TTC549 (cell line): Measurements from ENCODE around the gene TRIM26.
A peak's percentile ranks its signal among the peaks of the same experiment; 100 is the strongest.
"Not testable (repeated sequence)": the region's sequence is repeated elsewhere in the genome, so short reads cannot be mapped to it uniquely, and the experiment has no call there.

Experiments
- FAIRE-seq: peaks from 2 replicates; lab custom pipeline; 2012; peaks lifted over from hg19 to GRCh38; lab: Jason Lieb, UNC

The TRIM26 gene, protein sequence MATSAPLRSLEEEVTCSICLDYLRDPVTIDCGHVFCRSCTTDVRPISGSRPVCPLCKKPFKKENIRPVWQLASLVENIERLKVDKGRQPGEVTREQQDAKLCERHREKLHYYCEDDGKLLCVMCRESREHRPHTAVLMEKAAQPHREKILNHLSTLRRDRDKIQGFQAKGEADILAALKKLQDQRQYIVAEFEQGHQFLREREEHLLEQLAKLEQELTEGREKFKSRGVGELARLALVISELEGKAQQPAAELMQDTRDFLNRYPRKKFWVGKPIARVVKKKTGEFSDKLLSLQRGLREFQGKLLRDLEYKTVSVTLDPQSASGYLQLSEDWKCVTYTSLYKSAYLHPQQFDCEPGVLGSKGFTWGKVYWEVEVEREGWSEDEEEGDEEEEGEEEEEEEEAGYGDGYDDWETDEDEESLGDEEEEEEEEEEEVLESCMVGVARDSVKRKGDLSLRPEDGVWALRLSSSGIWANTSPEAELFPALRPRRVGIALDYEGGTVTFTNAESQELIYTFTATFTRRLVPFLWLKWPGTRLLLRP

GRCh38 chr6:30212865-30213666, at the start of gene TRIM26:
TSS of gene TRIM26 (minus strand) at chr6:30213406. CDS start at chr6:30199103, 14,303 bp downstream.
- FAIRE-seq: peak; percentile 89

GRCh38 chr6:30260036-30260504, 46.9 kb upstream of the TRIM26 start:
- no peak for FAIRE-seq

DNA sequence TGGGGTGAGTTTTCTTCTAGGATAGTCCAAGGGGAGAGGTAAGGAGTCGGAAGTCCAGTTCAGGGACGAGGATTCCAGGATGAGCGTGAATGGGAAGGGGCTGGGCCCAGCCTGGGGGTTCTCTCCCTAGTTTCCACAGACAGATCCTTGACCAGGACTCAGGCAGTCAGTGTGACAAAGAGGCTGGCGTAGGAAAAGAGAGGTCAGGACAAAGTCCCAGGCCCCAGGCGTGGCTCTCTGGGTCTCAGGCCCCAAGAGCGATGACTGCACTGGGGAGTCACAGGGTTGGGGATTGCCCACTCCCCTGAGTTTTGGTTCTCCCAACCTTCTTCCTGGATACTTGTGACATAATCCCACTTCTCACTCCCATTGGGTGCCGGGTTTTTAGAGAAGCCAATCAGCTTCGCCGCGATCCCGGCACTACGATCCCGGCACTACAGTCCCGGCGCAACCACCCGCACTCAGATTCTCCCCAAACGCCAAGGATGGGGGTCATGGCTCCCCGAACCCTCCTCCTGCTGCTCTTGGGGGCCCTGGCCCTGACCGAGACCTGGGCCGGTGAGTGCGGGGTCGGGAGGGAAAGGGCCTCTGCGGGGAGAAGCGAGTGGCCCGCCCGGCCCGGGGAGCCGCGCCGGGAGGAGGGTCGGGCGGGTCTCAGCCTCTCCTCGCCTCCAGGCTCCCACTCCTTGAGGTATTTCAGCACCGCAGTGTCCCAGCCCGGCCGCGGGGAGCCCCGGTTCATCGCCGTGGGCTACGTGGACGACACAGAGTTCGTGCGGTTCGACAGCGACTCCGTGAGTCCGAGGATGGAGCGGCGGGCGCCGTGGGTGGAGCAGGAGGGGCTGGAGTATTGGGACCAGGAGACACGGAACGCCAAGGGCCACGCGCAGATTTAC, 46.2 kb upstream of the TRIM26 start:
- no peak for FAIRE-seq

DNA sequence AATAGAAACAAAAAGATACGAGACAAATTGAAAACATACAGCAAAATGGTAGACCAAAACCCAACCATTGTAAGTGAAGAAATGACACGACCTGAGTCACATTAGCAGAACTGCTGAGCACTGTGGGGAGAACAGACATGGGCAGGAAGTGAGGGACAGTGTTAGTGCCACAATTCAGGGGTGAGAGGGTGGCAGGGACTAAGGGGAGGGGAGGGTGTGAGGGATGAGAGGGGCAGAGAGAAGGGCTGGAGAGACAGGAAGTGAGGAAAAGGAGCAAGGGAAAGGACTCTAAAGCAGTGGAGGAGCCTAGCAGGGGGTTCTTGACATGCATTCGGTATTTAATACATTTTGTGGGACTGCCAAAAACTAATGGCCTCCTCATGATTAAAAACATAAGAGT, 45.0 kb upstream of the TRIM26 start:
- no peak for FAIRE-seq

GRCh38 chr6:30252417-30252816, 39.2 kb upstream of the TRIM26 start:
- FAIRE-seq: not testable (repeated sequence)

DNA sequence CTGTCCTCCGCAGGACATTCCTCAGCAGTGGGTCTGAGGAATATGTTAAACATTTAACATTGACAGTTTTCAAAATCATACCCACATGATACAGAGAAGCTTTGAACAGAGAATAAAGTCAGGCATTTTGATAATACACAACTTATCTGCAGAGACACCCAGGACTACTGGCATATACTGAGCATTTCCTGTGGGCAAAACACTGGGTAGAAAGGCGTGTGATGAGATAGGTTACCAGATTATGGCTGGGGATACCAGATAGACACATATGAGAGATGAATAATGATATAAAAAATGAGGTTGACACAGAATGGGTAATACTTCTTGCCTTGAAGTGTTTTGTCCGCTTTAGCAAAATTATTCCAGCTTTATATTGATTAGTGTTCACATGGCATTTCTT, 31.4 kb upstream of the TRIM26 start:
- no peak for FAIRE-seq

- no peak for FAIRE-seq
These were observed 25.1 kb upstream of the TRIM26 start for GRCh38 chr6:30238178-30238795.

DNA sequence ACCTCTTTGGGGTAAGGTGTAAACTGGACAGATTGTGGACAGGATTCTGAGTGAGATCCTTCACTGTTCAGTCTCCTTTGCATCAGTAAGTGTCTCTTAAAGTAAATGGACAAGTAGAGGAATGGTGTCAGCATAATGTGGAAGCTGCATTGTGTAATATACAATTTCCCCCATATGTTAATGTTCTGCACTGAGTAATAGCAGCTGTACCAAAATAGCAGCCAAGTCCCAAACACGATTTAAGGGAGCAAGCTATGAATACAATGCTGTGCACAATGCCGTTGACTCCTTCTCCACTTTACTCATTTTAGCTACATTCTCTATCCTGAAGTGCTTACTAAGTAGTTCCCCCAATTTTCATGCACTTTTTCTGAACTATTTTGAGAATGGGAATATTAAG, 21.1 kb upstream of the TRIM26 start:
- FAIRE-seq: no peak

- FAIRE-seq: no peak
These were observed 17.9 kb upstream of the TRIM26 start for GRCh38 chr6:30231067-30231466.

GRCh38 chr6:30227763-30228487, 14.7 kb upstream of the TRIM26 start:
- no peak for FAIRE-seq

DNA sequence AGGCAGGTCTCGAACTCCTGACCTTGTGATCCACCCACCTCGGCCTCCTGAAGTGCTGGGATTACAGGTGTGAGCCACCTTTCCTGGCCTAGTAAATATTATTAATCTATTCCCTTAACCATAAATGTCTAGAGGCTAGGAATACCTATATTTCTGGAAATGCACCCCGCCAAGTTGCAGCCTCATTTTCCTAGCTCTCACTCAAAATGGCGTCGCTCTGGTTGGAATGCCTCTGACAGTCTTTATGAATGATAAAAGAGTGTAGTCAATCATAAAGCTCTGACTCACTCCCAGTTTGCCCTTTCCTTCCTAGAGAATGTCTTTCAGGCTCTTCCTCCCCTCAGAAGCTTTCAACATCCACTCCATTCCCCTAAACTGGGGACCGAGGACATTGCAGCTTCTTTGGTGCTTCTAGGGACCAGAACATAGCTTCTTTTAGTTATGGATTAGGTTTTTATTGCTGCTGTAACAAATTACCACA, 14.1 kb upstream of the TRIM26 start:
- FAIRE-seq: no peak

- no peak for FAIRE-seq
These were observed 10.1 kb upstream of the TRIM26 start for GRCh38 chr6:30223339-30223738.

DNA sequence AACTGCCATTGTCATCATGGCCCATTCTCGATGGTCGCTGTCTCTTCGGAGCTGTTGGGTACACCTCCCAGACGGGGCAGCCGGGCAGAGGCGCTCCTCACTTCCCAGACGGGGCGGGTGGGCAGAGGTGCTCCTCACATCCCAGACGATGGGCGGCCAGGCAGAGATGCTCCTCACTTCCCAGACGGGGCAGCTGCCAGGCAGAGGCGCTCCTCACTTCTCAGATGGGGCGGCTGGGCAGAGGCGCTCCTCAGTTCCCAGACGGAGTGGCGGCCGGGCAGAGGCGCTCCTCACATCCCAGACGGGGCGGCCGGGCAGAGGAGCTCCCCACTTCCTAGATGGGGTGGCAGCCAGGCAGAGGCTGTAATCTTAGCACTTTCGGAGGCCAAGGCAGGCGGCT, 8.8 kb upstream of the TRIM26 start:
- not testable (repeated sequence) for FAIRE-seq

DNA sequence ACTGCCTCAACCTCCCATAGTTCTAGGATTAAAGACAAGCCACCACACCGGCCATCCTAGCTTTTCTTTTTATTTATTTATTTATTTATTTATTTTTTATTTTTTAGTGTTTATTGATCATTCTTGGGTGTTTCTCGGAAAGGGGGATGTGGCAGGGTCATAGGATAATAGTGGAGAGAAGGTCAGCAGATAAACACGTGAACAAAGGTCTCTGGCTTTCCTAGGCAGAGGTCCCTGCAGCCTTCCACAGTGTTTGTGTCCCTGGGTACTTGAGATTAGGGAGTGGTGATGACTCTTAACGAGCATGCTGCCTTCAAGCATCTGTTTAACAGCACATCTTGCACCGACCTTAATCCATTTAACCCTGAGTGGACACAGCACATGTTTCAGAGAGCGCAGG, 8.2 kb upstream of the TRIM26 start:
- FAIRE-seq: not testable (repeated sequence)

DNA sequence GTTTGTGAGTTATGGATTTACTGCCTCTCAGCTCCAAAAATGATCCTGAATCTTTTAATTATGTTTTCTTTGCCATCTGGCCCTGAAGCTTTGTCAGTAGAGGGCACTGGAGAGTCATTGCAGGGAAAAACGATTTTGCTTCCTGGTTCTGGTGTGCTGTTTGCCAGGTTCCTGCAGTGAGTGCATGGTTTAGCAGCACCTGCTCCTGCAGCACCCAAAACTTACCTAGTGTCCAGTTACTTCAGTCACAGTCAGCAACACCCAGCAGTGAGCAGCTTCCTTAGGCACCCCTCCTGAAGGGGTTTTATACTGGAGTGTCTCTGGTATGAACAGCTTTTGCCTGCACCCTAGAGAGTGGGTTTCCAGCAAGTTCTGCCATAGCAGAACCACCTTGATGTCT, 6.0 kb upstream of the TRIM26 start:
- no peak for FAIRE-seq

- no peak for FAIRE-seq
These were observed 2.9 kb upstream of the TRIM26 start for GRCh38 chr6:30216096-30216495.

DNA sequence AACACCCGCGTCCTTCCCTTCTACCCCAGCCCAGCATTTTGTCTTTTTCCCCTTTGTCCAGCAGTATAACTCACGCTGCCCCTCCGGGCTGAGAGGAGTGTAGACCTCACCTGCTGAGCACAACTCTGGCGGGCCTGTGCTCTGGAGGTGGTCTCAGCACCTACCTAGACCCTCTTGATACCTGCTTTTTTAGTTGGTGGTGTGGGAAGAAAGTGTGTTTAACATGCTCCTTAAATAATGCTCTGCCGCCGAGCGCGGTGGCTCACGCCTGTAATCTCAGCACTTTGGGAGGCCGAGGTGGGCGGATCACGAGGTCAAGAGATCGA, 1.4 kb upstream of the TRIM26 start:
- no peak for FAIRE-seq

DNA sequence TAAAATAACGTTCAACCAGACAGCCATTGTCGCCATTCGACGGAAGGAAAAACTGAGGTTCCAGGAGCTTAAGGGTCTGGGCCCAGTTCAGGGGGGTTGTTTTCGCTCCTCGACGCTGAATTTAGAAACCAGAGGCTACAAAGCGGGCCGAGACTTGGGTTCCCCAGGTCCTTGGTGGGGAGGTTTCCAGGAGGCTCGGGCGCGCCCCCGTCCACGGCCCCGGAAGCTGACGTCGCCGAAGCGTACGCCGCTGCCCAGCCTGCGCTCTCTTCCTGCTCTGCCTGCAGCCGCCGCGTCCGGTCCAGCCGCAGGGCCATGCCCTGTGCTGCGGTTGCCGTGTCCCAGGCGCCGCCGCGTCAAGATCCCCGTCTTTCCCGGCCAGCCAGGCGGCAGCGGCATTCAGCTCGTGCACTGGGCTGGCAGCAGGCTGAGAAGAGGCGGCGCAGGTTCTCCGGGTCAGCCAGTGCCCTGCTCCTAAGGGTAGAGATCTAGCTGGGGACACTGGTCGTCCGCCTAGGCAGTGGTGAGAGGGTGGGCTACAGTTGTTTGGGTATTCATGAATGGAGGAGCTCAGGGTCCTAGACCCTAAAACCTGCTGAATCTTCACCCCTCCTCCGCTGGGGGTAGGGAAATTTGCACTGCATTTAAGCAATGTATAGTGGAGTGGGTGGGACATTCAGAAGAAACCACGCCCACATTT, 901 bp upstream of the TRIM26 start:
- no peak for FAIRE-seq

GRCh38 chr6:30213667-30213956, 406 bp upstream of the TRIM26 start:
- FAIRE-seq: no peak

DNA sequence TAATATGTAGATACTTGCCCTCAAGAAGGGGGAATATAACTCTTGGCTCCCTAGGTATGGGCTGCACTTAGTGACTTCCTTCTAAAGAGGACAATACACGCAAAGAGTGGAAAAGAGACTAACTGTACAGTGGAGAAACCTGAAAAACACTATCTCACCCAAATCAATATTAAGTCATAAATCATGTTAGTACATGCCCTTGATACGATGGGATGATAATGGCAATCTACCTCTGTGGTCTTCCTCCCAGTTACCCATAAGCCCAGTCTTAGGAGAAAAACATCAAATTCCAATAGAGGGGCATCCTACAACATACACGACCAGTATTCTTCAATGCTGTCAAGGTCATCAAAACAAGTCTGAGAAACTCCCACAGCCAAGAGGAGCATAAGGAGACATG, 1.3 kb downstream of the TRIM26 start:
- no peak for FAIRE-seq

DNA sequence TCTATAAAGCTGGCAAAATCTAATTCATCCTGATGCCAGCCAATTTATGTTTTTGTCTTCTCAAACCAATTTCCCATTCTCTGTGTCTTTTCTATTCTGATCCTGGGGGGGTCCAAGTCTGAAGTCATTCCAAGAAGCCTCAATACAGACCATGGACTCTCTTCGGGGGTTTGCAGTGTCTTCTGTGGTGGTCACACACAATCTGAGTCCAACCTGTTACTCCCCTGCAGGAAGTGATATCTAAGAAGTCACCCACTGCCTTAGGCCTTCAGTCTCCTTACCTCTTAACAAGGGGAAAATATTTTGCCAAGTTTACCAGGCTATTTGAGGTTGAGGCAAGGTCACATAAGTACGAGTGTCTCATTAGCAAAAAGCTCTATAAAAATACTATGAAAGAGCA, 1.9 kb downstream of the TRIM26 start:
- no peak for FAIRE-seq
